HepG2 (cell line): ENCODE results near the gene EPHA5. TPM values are rescaled to one million over a fixed set of nuclear protein-coding genes. Genes with fewer than 3 reads are reported as not detected.

Experiments used
- ATAC-seq: fragments of 200-7000 bp; cut with Tn5 transposase; 3 replicates; pipeline ENCODE4 v1.9.1; 2020; ENCODE audit warnings: mild to moderate bottlenecking, moderate library complexity
- BruUV-seq: library from RNA; stranded (reverse); fragments of 400-500 nt; replicated peaks from 2 replicates; lab custom pipeline; 2021; lab: Mats Ljungman, UMichigan
- CTCF ChIA-PET: fragments of 300-600 bp; formaldehyde crosslinking; extraction: SDS; loops from one replicate; lab custom pipeline; 2021; ENCODE audit warnings: low total read pairs, inconsistent platforms, low intra/inter-chr PET ratio; lab: Yijun Ruan, JAX
- POLR2A ChIA-PET: fragments of 350-600 bp; sonication (Branson Sonifier 250); formaldehyde crosslinking; loops from one replicate; lab custom pipeline; 2020; ENCODE audit warnings: antibody characterized with exemption, inconsistent platforms; lab: Yijun Ruan, JAX
- DNase-seq: peaks from one replicate; pipeline ENCODE4 v3.0.0-alpha.2; 2015; ENCODE audit warnings: low spot score
- FAIRE-seq: peaks from 3 replicates; lab custom pipeline; 2011; peaks lifted over from hg19 to GRCh38; lab: Jason Lieb, UNC
- H2AFZ ChIP-seq: one replicate; pipeline ENCODE4 v1.6.1; 2011; ENCODE audit warnings: low read length, inconsistent platforms
- H3K27ac ChIP-seq: fragments of 300-600 bp; 3 replicates; pipeline ENCODE4 v1.8.0; 2011; ENCODE audit warnings: mixed run types, mild to moderate bottlenecking, mixed read lengths, low read length, inconsistent platforms; ENCODE audit not compliant: insufficient read depth; ENCODE audit errors: extremely low read length
- H3K27me3 ChIP-seq, 2 experiments: fragments of 200-600 bp in 1 of 2; 2 replicates in 1 of 2; 3 replicates in 1 of 2; pipeline versions ENCODE4 v1.6.0 to v1.8.0; 2011; ENCODE audit warnings: low read length in 2 of 2, mild to moderate bottlenecking in 2 of 2, moderate library complexity in 2 of 2, inconsistent platforms in 1 of 2; ENCODE audit not compliant: insufficient read depth in 2 of 2, control insufficient read depth in 1 of 2
- H3K36me3 ChIP-seq, 2 experiments: fragments of 200-600 bp in 1 of 2; replicated peaks in 1 of 2; 2 replicates in 1 of 2; 3 replicates in 1 of 2; pipeline versions ENCODE4 v1.5.1 to v1.8.0; 2011; ENCODE audit warnings: low read length in 2 of 2, inconsistent platforms in 1 of 2; ENCODE audit not compliant: insufficient read depth in 2 of 2, control insufficient read depth in 1 of 2
- H3K4me1 ChIP-seq: 2 replicates; pipeline ENCODE4 v1.5.1; 2012; ENCODE audit warnings: low read length, inconsistent platforms; ENCODE audit not compliant: insufficient read depth
- H3K4me2 ChIP-seq: 2 replicates; pipeline ENCODE4 v1.6.0; 2011; ENCODE audit warnings: low read depth, low read length, inconsistent platforms
- H3K4me3 ChIP-seq, 3 experiments: fragments of 200-600 bp in 1 of 3; sonication (generic), shearing (Covaris generic) in 1 of 3; replicated peaks in 1 of 3; 2 replicates each; pipeline ENCODE4 v1.5.1; 2011 to 2016; ENCODE audit warnings: low read length in 3 of 3, inconsistent platforms in 2 of 3, low read depth in 2 of 3, mild to moderate bottlenecking in 2 of 3, control low read depth in 1 of 3, mixed read lengths in 1 of 3; ENCODE audit not compliant: insufficient read depth in 1 of 3
- H3K79me2 ChIP-seq: one replicate; pipeline ENCODE4 v1.6.1; 2011; ENCODE audit warnings: low read length, inconsistent platforms; ENCODE audit not compliant: insufficient read depth
- H3K9ac ChIP-seq: 2 replicates; pipeline ENCODE4 v1.6.0; 2011; ENCODE audit warnings: mild to moderate bottlenecking, low read depth, low read length, inconsistent platforms; ENCODE audit not compliant: insufficient read depth
- H3K9me3 ChIP-seq: 2 replicates; pipeline ENCODE4 v1.5.1; 2012; ENCODE audit warnings: mild to moderate bottlenecking, low read length
- H4K20me1 ChIP-seq: 2 replicates; pipeline ENCODE4 v1.6.0; 2011; ENCODE audit warnings: inconsistent platforms, mild to moderate bottlenecking, low read length, moderate library complexity; ENCODE audit not compliant: insufficient read depth
- HOXD1 ChIP-seq: sonication (generic); formaldehyde crosslinking; IDR thresholded peaks from 2 replicates; pipeline ENCODE4 v1.5.0; 2020; ENCODE audit warnings: missing genetic modification reagents
- KLF12 ChIP-seq: sonication (generic); formaldehyde crosslinking; IDR thresholded peaks from 2 replicates; pipeline ENCODE4 v1.4.0; 2020; ENCODE audit warnings: missing genetic modification reagents, borderline replicate concordance
- PAF1 ChIP-seq: IDR thresholded peaks from 2 replicates; pipeline ENCODE4 v1.6.1; 2016; ENCODE audit warnings: missing genetic modification reagents, missing compliant biosample characterization
- TBX2 ChIP-seq: sonication (generic); formaldehyde crosslinking; IDR thresholded peaks from 2 replicates; pipeline ENCODE4 v1.5.0; 2020; ENCODE audit warnings: missing genetic modification reagents, mild to moderate bottlenecking, borderline replicate concordance
- ZFP90 ChIP-seq: sonication (generic); formaldehyde crosslinking; IDR thresholded peaks from 2 replicates; pipeline ENCODE4 v1.8.0; 2022; ENCODE audit warnings: missing genetic modification reagents, mild to moderate bottlenecking, inconsistent platforms, borderline replicate concordance
- ZNF776 ChIP-seq: sonication (generic); formaldehyde crosslinking; IDR thresholded peaks from 2 replicates; pipeline ENCODE4 v1.4.0; 2020; ENCODE audit warnings: mild to moderate bottlenecking, missing genetic modification reagents
- WGBS: methylation state at CpG from one replicate; pipeline ENCODE4 v1.1.6; 2017; ENCODE audit warnings: low lambda C conversion rate; 5-methylcytosine and 5-hydroxymethylcytosine counted together
- in situ Hi-C: cut with HindIII; loops from 2 replicates; pipeline ENCODE4 v1.10.0; 2017; ENCODE audit warnings: low pct_unique_long_range_greater_than_20kb; ENCODE audit not compliant: extremely low pct_ligation_motif_present
- intact Hi-C: fragments of 100-400 bp; cut with micrococcal nuclease; formaldehyde crosslinking; loops from one replicate; pipeline ENCODE4 v1.10.0; 2022; ENCODE audit not compliant: unreplicated experiment
- polyA plus RNA-seq, 8 experiments: library from polyadenylated mRNA; depleted of rRNA in 3 of 8; stranded (reverse) in 7 of 8; unstranded in 1 of 8; fragments of >200 nt; fragmentation: Illumina TruSeq in 4 of 8; extraction: Trizol in 4 of 8; gene quantifications; 2 replicates each; pipeline versions ENCODE4 v1.2.1 to v1.2.3, GENCODE V29; 2011 to 2016; ENCODE audit warnings: low read depth in 4 of 8, missing spikeins in 1 of 8, mixed read lengths in 1 of 8; ENCODE audit not compliant: insufficient read depth in 1 of 8
- total RNA-seq, 5 experiments: library from RNA; depleted of rRNA; stranded (reverse); fragments of >200 nt; fragmentation: Illumina TruSeq; extraction: Trizol; gene quantifications; 2 replicates each; pipeline ENCODE4 v1.2.3, GENCODE V29; 2016; ENCODE audit warnings: low read depth in 1 of 5
- TF ChIP-seq, protein P1 (sequence below): sonication (generic); formaldehyde crosslinking; IDR thresholded peaks from 2 replicates; pipeline ENCODE4 v1.5.0; 2020; ENCODE audit warnings: missing genetic modification reagents, mild to moderate bottlenecking, borderline replicate concordance
- TF ChIP-seq, protein P2 (sequence below): fragments of 450-650 bp; IDR thresholded peaks from 2 replicates; pipeline ENCODE4 v1.6.1; 2017
- TF ChIP-seq, protein P3 (sequence below): sonication (generic); formaldehyde crosslinking; conservative IDR thresholded peaks from 2 replicates; pipeline ENCODE4 v1.5.0; 2020; ENCODE audit warnings: missing genetic modification reagents

EPHA5 gene
- total and polyA plus RNA-seq, 2 of the 13 experiments (the other 11 are each of a cell fraction or from before 2014, with no cell fraction given), result not detected

DNA sequence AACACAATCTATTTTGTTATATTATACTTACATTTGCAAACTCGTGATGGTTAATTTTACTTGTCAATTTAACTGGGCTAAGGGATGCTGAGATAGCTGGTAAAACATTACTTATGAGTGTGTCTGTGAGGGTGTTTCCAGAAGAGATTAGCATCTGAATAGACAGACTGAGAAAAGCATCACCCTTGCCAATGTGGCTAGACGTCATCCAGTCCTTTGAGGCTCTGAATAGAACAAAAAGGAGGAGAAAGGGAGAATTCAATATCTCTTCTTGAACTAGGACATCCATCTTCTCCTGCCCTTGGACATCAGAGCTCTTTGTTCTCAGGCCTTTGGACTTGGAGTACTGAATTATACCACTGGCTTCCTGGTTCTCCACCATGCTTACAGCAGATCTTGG, 154.6 kb downstream of the EPHA5 start:
- ChIA-PET CTCF (no interaction called here), POLR2A (no interaction called here)
- BruUV-seq, result no TSS peak
- Histone ChIP-seq H3K4me2 (no peak overlapping the region), H3K36me3 (no peaks in the 10 kb centered on the region), H3K9ac (no peak overlapping the region), H3K4me1 (no peaks in the 10 kb centered on the region), H4K20me1 (no peaks in the 10 kb centered on the region), H2AFZ (no peak overlapping the region), H3K79me2 (no peaks in the 10 kb centered on the region), H3K4me3 (no peak overlapping the region), H3K27me3 (no peaks in the 10 kb centered on the region), H3K27ac (no peak overlapping the region), H3K9me3 (no peaks in the 10 kb centered on the region)
- WGBS, result 0% methylated on average over 2 of the region's 2 CpGs
- intact Hi-C loops (no loop called here), in situ Hi-C loops (no loop called here)
- DNase-seq (no peak), ATAC-seq (no peak), FAIRE-seq (no peak)
- no peak for TF ChIP-seq ZFP90
- TF ChIP-seq, protein P1, sequence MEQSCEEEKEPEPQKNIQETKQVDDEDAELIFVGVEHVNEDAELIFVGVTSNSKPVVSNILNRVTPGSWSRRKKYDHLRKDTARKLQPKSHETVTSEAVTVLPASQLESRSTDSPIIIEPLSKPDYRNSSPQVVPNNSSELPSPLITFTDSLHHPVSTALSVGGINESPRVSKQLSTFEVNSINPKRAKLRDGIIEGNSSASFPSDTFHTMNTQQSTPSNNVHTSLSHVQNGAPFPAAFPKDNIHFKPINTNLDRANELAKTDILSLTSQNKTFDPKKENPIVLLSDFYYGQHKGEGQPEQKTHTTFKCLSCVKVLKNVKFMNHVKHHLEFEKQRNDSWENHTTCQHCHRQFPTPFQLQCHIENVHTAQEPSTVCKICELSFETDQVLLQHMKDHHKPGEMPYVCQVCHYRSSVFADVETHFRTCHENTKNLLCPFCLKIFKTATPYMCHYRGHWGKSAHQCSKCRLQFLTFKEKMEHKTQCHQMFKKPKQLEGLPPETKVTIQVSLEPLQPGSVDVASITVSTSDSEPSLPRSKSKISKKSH (CRISPR knock-in tag), result no peak
- TF ChIP-seq, protein P2, sequence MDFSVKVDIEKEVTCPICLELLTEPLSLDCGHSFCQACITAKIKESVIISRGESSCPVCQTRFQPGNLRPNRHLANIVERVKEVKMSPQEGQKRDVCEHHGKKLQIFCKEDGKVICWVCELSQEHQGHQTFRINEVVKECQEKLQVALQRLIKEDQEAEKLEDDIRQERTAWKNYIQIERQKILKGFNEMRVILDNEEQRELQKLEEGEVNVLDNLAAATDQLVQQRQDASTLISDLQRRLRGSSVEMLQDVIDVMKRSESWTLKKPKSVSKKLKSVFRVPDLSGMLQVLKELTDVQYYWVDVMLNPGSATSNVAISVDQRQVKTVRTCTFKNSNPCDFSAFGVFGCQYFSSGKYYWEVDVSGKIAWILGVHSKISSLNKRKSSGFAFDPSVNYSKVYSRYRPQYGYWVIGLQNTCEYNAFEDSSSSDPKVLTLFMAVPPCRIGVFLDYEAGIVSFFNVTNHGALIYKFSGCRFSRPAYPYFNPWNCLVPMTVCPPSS, result no peak
- no peak for TF ChIP-seq KLF12 (CRISPR knock-in tag)
- TF ChIP-seq PAF1 (CRISPR knock-in tag), result no peak
- no peak for TF ChIP-seq TBX2 (CRISPR knock-in tag)
- no peak for TF ChIP-seq HOXD1 (CRISPR knock-in tag)
- TF ChIP-seq ZNF776, result no peak
- TF ChIP-seq, protein P3, sequence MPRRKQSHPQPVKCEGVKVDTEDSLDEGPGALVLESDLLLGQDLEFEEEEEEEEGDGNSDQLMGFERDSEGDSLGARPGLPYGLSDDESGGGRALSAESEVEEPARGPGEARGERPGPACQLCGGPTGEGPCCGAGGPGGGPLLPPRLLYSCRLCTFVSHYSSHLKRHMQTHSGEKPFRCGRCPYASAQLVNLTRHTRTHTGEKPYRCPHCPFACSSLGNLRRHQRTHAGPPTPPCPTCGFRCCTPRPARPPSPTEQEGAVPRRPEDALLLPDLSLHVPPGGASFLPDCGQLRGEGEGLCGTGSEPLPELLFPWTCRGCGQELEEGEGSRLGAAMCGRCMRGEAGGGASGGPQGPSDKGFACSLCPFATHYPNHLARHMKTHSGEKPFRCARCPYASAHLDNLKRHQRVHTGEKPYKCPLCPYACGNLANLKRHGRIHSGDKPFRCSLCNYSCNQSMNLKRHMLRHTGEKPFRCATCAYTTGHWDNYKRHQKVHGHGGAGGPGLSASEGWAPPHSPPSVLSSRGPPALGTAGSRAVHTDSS (CRISPR knock-in tag), result no peak
